ENCODE results near the gene SRSF1.
"Not testable (repeated sequence)": the region's sequence is repeated elsewhere in the genome, so short reads cannot be mapped to it uniquely, and the experiment has no call there.

The SRSF1 gene, protein sequence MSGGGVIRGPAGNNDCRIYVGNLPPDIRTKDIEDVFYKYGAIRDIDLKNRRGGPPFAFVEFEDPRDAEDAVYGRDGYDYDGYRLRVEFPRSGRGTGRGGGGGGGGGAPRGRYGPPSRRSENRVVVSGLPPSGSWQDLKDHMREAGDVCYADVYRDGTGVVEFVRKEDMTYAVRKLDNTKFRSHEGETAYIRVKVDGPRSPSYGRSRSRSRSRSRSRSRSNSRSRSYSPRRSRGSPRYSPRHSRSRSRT

DNA sequence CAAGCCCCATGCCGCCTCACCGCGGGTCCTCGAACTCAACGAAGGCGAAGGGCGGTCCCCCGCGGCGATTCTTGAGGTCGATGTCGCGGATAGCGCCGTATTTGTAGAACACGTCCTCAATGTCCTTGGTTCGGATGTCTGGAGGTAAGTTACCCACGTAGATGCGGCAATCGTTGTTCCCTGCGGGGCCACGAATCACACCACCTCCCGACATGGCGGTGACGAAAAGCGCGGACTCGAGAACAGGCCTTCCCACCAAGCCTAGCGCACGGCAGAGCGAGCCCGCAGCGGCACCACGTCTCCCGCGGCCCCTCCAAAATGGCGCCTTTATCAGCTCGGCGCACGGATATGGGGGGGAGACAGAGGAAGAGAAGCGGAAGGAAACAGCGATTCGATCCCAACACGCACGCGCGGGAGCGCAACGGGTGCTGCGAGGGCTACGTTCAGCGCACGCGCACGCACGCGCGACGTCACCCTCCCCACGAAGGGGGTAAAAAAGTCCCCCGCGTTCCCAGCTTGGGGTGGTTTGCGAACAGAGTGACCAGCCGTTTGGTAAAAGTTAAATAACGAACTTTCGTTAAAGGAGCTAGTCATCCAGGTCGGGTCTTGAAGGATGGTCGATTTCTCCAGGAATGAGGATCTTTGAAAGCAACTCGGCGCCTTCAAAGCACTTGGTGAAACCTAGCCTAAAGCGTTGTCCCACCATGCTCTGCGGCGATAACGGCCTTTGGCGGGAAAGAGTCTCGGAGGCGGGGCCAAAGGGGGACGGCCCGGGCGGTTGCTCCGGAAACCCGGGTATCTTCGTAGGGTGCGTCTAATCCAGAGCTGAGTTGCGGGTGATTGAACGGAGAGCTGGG, at the start of gene SRSF1:
SRSF1 (minus strand) TSS at position 323 of the 857 bp plus-strand sequence; CDS start at position 214, 109 bp downstream.
- peak; percentile 96 to 100 for DNase-seq

DNA sequence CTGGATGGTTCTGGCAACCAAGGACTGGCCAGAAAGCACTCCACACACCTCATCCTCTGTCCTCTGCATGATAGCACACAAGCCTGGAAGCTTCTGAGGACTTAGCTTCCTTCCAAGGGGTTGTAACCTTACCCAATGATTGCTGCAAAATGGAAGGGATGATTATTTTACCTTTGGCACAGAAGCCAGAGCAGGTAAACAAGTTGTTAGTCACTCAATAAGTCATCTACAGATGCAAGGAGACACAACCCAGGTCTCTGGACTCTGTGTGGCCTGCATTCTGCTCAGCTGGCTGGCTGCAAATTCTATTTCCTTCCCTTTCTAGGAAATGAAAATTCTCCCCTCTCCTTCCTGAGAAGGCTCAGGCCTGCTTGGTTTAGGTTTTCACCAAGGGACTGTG, 49.4 kb upstream of the SRSF1 start:
- no peak for DNase-seq

DNA sequence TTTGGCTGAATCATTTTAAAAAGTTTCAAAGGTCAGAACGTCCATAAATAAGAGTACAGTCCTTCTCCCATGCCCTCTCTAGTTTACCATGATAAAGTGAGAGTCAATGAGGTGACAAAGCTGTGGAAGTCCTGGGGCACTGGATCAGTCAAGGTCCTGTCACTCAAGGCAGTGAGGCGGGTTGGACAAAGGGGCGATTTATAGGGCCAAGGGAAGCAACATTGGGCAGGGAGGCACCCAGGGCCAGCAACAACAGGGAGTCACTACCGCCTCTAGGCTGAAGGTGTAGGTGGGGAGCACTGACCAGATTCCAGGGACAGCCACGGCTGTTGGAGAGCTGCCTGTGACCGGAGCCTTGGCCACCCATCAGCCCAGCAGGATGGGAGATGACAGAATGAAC, 47.6 kb upstream of the SRSF1 start:
- no peak for DNase-seq

DNA sequence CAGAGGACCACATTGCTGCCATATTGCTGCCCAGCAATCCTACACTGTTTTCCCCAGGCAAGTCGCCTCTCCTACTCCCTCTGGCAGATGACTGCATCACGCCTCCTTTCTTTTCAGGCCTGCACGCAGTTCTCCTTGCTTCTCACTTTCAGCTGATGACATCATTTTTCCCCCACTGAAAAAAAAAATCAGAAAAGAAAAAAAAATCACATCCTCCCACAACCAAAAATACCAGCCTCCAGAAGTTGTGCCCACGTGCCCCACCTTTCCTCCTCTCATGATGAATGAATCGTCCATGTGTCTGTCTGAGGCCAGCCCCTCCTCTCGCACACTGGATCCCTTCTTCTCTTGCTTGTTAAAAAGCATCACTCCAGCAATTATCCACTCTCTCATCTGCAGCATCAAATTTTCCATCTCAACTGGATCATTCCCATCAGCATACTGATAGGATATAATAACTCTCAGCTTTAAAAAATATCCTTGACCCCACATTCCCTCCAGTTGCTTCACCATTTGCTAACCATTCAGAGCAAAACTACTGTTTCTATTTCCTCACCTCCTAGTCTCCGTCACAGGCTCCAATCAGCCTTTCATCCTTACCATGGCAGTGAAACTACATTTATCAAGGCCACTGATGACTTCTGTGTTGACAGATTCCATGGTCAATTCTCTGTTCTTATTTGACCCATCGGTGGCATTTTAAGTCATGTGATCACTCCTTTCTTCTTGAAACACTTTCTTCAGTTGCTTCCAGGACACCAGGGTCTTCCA, 46.1 kb upstream of the SRSF1 start:
- DNase-seq, result no peak

DNA sequence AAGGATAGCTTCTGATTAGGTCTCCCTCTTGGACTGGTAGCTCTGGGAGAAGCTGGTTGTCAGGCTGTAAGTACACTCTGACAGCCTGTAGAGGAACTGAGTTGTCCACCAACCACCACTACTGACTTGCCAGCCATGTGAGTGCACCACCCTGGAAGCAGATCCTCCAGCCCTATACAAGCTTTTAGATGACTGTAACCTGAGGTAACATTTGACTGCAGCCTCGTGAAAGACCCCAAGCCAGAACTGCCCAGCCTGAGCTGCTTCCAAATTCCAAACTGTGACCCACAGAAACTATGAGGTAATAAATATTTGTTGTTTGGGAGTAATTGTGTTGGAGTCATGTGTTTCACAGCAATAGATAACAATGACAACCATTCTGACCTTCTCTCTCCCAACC, 45.4 kb upstream of the SRSF1 start:
- no peak for DNase-seq

DNA sequence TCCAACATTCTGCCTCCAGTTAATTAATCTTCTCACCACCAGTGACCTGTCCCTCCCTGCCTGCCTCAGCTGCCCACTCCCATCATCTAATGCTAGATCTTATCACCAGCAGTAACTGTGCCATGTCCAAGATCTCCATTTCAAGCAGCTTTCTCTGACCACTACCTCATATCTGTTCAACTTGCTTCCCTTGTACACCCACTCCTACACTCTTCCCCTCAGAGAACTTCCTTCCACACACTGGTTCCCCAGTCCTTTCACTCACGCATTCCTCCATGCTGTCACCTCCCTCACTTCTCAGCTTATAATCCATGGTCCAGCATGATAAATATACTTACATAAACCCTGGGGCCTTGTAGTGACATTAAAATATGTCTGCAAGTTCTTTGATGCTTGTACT, 44.4 kb upstream of the SRSF1 start:
- DNase-seq, result no peak

DNA sequence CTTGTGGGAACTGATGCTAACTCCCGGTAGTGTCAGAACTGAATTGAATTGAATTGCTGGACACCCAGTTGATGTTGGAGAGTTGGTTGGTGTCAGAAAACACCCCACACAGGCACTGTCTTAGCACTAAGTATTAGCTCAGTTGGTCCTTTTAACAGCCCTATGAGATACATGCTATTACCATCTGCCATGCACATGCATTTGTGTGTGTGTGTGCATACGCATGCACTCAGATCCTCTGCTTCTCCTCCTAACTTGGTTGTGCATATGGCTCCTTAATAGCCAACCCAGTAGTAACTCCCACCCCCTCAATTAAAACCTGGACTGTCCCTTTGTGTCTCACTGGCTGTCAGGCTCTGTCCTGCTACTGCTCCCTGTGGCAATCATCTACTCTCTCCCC, 43.9 kb upstream of the SRSF1 start:
- DNase-seq, result no peak

DNA sequence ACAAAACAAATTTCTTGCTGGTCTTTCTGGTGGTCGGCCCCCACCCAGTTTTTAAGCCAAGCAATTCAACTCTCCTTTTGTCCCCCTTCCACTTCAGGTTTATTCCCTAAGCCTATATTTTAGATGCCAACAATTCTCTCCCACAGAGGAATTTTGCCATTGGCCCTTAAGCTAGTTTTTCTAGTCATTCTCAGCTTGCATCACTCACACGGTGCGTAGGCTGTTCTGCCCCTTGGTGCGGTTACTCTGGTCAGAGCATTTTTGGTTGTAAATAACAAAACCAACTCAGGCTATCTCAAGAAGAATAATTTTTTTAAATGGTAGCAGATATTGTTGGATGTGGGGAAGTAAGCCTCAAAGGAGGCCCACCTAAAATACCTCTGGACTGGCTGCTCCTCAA, 42.5 kb upstream of the SRSF1 start:
- DNase-seq, result no peak

DNA sequence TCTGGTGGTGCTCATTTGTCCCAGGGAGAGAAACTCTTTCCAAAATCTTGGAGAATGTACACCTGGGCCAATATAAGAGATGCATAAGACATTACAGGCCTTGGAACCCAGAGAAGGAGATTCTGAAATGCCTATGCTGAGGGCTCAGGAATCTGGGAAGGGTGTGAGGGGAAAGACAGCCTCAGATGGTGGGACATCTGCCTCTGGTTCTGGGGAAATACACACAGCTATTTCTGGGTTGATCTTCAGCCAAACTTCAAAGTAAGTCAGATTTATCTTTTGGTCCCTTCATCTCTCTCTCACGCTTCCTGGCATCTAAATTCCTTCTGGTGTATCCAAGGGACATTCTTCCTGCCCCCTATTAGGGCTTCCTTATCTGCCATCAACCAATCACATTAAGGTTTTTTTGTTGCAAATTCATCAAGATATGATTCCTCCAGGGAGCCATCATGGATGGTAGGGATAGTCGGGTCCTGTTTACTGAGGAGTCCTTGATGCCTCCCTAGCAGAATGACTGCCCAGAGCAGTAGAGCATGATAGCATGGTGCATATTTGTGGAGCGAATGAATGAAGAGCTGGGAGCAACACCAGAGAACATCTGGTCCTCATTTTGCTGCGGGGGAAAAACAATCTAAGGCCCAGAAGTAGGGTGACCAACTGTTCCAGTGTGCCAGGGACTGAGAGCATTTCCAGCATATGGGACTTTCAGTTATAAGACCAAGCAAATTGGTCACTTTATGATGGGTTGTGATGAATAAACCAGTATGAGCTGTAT, 40.5 kb upstream of the SRSF1 start:
- DNase-seq, result no peak

DNA sequence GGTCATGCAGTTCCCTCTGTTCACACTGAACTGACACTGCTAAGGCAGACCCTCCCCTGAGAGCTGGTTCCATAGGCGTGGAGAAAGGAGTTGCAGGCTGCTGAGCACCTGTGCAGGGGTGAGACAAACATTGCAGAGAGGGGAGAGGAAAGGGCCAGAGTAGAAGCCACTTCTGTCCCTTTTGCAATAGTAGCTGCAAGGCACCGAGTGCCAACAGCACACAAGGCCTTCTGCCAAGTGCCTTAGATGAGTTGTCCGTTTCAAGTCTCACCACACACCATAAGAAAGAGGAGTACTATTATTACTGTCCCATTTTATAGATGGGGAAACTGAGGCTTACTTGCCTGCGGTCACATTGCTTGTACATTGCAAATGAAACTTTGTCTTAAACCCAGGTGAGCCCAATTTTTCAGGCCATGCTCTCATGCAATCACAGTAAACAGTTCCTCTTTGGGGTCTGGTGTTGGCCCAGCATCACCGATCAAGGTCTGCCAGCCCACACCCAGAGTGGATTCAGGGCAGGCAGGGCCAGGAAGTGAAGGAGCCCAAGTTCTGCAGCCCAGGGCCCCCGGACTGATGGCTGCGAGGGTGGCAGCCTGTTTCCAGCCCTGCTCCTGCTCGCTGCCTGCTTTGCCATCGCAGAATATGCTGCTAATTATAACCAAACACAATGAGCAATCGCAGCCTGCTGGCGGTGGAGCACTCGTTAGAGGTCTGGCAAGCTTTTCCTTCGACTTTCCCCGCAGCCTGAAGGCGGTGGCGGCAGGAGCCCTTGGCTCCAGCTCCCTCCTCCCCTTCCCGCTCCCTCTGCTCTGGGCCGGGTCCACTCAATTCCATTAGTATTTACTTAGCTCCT, 39.4 kb upstream of the SRSF1 start:
- no peak for DNase-seq

DNA sequence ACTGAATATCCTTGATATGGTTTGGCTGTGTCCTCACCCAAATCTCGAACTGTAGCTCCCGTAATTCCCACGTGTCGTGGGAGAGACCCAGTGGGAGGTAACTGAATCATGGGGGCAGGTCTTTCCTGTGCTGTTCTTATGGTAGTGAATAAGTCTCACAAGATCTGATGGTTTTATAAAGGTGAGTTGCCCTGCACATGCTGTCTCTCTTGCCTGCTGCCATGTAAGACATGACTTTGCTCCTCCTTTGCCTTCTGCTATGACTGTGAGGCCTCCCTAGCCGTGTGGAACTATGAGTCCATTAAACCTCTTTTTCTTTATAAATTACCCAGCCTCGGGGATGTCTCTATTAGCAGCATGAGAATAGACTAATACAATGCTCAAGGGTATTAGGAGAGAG, 37.2 kb upstream of the SRSF1 start:
- not testable (repeated sequence) for DNase-seq

DNA sequence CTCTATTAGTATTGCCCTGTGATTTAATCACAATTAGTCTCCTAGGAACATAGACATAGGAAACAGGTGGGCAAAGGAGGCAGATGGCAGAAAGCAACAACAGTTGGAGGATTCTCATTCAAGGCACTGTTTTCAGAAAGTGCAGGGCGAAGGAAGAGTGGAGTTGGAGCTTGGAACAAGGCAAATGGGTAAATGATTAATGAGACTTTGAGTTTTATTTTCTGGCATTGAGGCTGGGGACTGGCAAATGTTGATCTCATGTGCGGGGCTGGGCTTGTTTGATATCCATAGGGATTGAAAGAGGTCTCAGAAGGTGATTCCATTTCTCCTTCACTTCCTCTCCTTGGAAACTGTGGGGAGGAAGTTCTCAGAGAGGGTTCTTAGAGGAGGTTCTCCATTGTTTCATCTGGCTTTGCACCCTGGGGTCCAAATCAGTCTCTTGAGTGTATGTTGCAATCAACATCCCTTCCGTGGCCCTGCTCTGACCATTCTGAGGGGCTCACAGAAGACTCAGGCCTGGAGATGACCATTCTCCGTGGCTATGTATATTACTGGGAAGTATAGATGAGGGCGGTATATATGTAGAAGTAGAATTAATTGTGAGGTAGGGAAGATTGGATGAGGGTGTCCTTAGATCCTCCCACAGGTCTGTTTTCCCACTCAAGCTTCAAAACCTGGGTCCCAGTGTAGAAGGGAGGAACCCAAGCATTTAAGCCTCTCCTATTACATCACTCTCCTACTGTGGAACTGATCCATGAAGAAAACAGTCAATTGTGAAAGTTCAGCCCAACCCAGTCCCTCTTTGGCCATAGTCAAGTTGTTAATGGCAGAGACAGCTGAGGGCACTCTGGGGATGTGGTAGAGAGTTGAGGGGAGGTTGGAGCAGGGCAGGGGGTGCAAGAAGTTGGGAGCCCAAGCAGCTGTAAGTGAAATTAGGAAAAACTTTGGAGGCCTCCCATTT, 36.5 kb upstream of the SRSF1 start:
- DNase-seq, result no peak

DNA sequence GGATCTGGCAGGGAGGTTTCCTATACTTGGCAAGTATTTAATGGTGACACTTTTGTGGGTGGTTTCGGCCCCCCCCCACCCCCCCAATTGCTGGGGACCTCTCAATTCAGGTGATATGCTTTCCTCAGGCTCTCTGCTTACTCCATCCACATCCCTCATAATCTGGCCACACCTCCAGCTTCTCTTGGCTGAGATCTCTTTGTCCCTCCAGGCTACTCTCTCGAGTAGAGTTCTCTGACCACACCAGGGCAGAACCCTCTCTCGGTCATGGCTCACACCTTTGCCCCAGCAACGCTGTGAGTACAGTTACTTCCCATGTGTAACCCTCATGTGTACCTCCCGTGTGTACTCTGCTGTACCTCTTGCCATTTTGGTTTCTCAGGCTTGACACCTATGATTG, 34.1 kb upstream of the SRSF1 start:
- no peak for DNase-seq

DNA sequence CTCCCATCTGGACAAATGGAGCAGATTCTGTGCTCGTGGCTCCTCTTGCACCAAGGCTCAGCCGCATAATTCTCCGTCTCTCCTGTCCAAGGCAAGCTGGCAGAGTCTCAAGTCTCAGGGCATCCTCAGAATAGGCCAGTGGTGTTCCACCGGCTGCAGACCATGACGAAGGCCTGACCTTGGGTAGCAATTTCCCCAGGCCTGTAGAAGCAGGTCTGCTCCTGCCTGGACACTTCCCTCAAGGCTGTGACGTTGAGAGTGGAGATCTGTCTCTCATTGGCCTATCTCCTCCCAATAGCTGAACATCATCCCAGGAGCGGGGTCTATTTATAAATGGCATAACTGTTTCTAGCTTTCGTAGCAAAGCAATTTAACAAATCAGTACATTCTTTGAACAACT, 33.3 kb upstream of the SRSF1 start:
- no peak for DNase-seq

DNA sequence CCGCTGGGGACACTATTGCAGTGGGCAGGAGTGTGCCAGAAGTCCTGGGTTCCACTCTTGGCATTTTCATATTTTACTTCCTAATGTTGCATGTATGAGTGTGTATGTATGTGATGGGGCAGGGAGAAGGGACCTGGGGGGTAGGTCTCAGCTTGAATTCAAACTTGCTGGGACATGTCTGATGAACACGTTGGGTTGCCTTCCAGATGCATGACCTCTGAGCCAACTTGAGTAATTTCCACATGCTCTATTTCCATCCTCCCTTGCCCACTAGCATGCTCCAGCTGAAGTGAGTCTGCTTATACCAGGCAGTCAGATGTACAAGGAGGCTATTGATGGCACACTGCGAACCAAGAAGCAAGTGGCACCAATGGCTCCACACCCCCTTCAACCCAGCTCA, 32.9 kb upstream of the SRSF1 start:
- DNase-seq, result no peak

DNA sequence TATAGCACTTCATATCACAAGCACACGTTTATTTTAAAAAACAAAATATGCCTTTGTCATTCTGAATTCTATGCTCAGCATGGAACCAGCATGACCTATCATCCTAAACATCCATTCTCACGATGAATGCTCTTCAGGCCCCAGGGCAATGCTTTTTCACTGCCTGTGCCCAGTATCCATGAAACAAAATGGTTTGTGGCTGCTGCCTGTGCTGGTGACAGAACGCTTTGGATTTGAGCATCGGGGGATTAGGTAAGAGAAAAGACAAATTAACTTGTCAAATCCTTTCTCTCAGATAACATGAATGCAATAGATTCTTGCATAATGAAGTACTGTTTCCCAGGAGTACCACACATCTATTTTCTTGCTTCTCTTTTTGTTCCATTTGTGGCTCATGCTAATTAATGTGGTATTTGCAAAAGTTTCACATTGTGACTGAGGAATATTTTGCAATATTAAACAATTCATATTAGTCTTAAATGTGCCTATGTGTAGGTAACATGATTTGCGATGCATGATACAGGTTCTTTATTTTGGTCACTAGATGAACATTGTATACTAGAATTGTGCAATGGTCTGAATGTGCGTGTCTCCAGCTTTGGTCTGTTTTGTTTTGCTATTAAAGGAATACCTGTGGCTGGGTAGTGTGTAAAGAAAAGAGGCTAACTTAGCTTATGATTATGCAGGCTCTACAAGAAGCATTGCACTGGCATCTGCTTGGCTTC, 25.8 kb upstream of the SRSF1 start:
- no peak for DNase-seq

DNA sequence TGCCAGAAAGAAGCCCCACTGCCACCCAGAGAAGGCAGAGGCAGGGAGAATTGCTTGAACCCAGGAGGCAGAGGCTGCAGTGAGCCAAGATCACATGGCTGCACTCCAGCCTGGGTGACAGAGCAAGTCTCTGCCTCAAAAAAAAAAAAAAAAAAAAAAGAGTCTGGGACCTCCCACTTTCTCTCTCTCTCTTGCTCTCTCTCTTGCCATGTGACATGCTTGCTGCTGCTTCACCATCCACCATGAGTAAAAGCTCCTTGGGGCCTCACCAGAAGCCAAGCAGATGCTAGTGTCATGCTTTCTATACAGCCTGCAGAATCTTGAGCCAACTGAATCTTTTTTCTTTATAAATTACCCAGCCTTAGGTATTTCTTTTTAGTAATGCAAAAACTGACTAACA, 21.5 kb upstream of the SRSF1 start:
- no peak for DNase-seq

DNA sequence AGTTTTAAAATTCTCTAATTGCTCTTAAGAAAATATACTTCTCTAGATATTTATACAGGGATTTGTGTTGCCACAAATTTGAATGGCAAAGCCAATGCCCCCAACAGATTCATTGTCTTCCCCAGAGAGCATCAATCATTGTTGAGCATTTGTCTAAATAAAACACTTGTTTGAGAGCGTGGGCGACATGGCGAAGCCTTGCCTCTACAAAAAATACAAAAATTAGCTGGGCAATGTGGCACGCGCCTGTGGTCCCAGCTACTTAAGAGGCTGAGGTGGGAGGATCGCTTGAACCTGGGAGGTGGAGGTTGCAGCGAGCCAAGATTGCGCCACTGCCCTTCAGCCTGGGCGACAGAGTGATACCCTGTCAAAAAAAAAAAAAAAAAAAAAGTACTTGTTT, 13.4 kb upstream of the SRSF1 start:
- no peak for DNase-seq

DNA sequence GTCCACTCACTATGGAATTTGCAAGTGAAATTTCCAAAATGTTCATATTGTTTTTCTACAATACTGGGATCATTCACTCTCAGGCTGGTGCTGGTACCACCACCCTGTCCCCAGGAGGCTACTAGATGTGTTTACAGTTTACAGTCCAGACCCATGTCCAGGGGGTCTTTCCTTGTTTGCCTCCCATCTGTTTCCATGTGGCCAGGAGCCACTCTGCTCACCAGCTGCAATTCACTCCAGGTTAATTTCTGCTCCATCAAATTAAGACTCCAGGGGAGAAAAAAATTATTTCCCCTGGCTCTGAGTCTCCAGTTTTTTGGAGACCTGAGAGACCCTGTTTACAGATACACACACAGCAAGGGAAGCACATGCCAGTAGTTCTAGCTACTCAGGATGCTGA, 12.5 kb upstream of the SRSF1 start:
- DNase-seq, result no peak

DNA sequence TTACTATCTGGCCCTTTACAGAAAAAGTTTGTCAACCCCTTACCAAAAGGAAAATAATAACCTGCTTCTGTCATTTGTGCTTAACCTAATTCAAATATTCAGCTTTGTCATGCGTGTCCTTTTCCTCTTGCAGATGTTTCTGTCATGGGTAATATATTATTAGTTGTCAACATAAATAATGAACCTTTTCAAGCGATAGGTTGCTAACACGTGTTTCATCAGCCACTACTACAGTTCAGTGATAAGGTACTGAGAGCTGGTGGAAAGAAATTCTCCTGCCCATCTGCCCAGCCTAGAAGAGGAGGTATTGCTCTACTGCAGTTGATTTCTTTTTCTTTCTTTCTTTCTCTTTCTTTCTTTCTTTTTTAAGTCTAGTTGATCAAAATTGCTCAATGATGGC, 12.0 kb upstream of the SRSF1 start:
- no peak for DNase-seq

Data from NCI-H187 (cell line).